NCI-H526 (cell line): ENCODE results near the gene GABRB1.

Experiments
- DNase-seq, 2 experiments: peaks; one replicate each; lab custom pipeline; 2025; lab: John Stamatoyannopoulos, UW

Gene GABRB1

GRCh38 chr4:47049347-47049746 lies 18.0 kb downstream of the GABRB1 start:
- no peak for DNase-seq

- DNase-seq, result no peak
Observed at GRCh38 chr4:47050761-47051725, 19.7 kb downstream of the GABRB1 start.

DNA sequence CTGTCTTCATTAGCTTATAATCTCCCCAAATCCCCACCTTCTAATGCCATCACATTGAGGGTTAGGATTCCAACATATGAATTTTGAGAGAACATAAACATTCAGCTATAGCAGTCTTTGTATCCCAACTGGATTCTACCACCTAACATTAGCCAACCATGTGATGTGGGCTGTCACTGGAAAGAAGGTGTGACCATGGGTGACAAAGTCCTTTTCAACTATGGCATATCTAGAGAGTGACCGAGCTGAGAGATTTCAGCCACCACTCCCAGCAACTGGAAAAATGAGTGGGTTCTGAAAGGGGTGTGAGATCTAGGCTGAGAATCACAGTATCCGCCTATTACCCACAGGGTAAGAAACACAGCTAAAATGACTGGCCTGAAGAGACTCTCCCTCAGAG lies 22.1 kb downstream of the GABRB1 start:
- no peak for DNase-seq

- DNase-seq, result no peak
Observed at GRCh38 chr4:47054130-47054529, 22.8 kb downstream of the GABRB1 start.

DNA sequence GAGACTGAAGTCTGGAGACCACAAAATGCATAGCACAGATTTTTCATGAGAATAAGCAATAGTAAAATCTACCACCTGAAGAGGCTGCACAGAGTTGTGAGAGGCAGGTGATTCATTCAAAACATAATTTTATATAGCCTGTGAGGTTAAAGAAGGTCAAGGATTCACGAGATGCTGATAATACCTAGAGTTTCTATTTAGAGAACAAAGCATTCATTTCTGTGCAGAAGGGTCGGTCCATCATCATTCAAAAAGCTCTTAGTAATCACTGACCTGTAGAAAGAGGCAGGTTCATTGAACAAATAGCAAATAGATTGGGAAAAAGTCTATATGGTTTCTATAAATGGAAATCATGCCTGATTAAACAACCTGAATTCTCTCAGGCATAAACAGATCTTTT lies 26.6 kb downstream of the GABRB1 start:
- no peak for DNase-seq

DNA sequence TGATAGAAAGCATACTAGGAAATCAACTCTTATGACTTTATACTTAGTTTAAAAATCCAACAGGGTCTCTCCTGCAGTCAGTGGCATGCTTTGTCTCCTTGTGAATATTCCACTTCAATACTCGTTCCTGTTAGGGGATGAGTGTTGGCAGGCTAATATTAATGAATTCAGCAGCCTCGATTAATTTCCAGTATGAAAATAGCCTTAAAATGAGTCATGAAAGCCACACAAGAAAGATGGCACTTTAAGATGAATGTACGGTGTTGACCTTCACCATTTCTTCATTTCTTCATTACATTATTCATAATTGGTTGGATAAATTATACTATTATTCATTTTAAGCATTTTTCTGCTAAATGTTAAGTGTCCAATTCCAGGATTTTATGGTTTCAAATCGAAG lies 29.2 kb downstream of the GABRB1 start:
- no peak for DNase-seq

- DNase-seq, result no peak
Observed at GRCh38 chr4:47061435-47061834, 30.1 kb downstream of the GABRB1 start.

DNA sequence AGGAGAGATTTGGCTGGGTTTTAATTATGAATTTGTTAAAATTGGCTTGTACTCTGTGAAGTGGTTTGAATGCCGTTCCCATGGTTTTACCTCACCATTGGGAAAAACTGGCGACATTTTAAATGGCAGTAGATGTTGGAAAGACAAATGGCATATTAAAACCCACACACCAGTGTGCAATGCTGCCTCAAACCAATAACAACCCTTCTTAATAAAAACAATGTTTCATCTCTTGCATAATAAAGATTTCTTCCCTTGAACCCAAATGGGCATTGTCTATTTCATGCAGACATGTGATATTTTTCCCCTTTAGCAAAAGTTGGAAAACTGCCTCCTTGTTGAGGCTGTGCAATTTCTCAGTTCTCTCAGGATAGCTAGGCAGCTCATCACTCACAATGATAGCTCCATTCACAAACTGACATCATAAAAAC lies 33.7 kb downstream of the GABRB1 start:
- DNase-seq, result no peak

- DNase-seq, result no peak
Observed at GRCh38 chr4:47068986-47069385, 37.6 kb downstream of the GABRB1 start.

GRCh38 chr4:47071901-47072341 lies 40.6 kb downstream of the GABRB1 start:
- no peak for DNase-seq

GRCh38 chr4:47073647-47074046 lies 42.3 kb downstream of the GABRB1 start:
- DNase-seq, result no peak

GRCh38 chr4:47074816-47075215 lies 43.4 kb downstream of the GABRB1 start:
- DNase-seq, result no peak

DNA sequence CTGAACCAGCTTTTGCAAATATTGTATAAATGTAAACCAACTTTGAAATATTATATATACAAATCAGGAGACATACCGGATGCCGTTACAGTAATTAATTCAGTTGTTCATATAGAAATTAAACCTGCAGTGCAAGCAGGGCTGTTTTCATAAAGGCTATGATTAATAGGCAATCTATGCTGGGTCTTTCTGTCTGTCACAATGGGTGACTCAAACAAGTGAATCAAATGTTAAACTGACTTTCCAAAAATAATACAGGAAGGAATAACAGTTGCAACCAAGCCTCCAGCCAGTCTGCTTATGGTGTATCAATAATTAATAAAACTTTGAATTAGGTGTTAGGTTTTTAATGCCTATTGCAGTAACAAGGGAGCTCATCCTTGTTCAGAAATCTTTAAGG lies 43.9 kb downstream of the GABRB1 start:
- no peak for DNase-seq

DNA sequence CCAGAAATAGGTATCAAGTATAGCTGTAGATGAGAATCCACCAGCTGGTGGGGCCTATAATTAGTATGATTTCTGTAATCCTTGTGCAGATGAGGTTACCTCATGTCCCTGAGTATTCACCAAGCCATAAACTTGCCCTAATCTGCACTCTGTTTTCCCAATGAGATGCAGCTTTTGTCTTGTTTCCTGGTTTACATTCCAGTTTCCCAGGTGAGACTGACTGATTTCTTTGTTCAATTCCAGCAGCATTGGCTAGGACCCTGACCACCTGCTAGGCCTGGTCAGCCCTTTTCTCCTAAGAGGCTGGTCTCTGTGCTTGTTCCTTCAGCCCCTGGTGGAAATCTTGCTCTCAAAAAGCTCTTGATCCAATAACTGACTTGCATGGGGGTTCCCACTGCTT lies 44.6 kb downstream of the GABRB1 start:
- no peak for DNase-seq

DNA sequence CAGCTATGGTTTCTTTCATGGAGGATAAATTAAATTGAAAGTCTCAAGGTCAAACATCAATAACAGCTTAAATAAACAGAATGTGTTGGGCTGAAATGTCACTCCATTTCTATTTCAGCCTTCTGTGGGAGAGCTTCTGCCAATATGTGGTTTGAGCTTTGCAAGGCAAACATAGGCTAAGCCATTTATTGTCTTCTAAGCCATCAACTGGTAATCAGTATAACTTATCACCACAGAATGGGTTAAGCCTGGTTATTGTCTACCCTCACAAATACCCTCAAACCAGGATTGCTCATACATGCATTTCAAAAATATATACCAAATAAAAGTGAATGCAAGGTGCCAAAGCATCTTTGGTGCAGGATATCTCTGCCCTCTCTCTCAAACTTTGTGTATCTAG lies 52.7 kb downstream of the GABRB1 start:
- no peak for DNase-seq

DNA sequence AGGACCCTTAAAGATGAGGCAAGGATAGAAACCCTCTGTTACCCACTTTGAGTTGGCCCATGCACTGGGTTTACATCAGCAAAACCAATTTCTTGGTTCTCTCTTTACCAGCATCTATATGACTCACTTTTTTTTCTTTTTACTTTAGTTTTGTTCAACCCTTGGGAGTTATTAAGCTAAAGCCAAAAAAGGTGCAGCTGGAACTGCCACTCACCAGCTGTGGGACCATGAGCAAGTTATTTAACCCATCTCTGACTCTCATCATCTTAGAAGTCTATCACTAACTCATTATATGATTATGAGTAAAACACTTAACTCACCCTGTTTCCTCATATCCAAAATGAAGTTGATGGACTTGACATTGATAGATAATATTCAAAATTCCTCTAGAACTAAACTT lies 53.4 kb downstream of the GABRB1 start:
- no peak for DNase-seq

- DNase-seq, result no peak
Observed at GRCh38 chr4:47088298-47088697, 56.9 kb downstream of the GABRB1 start.

DNA sequence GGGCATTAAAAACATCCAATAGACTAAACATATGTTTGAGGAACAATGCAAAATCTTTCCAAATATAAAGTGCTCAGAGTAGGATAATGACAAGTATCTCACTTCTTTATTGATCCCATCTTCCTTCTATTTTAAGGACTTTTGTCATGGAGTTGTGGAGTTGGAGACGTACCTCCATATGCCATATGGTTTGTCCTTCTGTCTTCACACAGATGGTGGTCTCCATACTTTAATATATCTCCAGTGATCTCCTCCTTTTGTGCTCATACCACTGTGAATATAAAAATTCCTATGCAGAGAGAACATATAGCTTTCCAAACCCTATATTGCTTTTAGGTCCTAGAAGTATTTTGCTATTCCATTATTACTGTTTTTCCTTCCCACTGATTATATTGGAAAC lies 64.5 kb downstream of the GABRB1 start:
- DNase-seq, result no peak

GRCh38 chr4:47101453-47101852 lies 70.1 kb downstream of the GABRB1 start:
- DNase-seq, result no peak

- DNase-seq, result no peak
Observed at GRCh38 chr4:47104986-47105385, 73.6 kb downstream of the GABRB1 start.

DNA sequence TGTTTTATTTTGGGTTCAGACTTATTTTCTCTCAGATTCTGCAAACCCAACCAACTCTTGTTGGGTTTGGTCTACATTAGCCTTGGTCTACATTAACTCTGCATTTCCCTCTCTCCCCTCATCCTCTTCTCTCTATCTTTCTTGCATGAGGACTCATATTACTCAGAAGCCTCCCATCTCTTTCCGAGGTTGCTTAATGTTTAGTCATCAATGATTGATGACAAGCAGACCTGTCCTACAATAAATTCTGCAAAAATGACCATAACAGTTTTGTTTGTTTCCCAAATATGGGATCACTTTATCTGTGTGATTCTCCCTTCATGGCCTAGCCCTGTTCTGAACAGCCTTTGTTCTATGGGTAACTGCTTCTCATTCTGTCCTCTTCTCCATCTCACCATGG lies 75.2 kb downstream of the GABRB1 start:
- DNase-seq, result no peak

- DNase-seq, result no peak
Observed at GRCh38 chr4:47109379-47109778, 78.0 kb downstream of the GABRB1 start.

DNA sequence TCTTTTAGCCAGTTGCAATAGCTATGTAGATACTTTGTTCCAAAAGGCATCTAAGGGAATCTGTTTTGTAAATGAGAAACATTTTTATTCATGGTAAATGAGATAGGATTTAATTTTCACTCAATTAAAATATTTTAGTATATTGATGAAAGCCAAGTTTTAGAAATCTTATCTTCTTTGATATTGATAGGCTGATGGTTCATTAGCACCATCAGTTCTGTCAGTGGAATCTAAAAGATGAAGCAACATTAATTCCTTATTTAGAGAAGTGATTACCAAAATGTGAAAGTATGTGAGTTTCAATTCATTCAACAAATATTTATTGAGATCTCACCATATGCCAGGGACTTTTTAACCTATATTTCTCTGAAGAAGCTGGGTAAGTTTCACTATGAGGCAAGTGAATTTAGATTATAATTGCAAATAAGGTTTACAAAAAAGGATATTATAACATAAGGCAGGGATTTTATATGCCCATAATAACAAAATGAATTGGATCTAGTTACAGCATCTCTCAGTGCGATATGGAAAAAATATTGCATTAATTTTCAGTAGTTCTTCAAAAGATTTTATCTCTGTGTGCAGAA lies 79.3 kb downstream of the GABRB1 start:
- no peak for DNase-seq
